Stimulated activated CD4-positive, alpha-beta T cell treated with anti-CD3 and anti-CD28 coated beads, Interleukin-1b, Interleukin-23, amount 100 ng/mL, for 4 hours (primary cell): Measurements from ENCODE around the gene P4HA2.

ENCODE experiments used
- DNase-seq, 2 donors: peaks; one replicate each; pipeline ENCODE4 v3.0.0-alpha.2; 2020; ENCODE audit warnings: low read depth in 2 of 2

P4HA2 gene

GRCh38 chr5:132250547-132250946 lies 22.9 kb upstream of the P4HA2 start:
- no peak for DNase-seq

- no peak for DNase-seq
These were observed 19.2 kb upstream of the P4HA2 start for GRCh38 chr5:132246806-132247205.

DNA sequence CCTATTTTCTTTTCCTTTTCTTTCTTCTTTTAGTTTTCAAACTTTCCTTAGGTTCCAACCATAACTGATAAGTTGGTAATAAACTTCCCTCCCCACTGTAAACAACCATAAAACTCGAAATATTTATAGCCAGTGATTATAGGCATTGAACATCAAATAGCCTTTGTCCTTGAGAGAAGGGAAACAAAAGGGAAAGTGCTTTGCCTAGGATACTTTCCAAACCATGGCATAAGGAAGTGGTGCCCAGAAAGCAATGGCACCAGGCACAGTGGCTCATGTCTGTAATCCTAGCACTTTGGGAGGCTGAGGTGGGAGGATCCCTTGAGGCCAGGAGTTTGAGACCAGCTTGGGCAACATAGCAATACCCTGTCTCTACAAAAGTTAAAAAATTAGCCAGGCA lies 17.9 kb upstream of the P4HA2 start:
- DNase-seq: no peak

DNA sequence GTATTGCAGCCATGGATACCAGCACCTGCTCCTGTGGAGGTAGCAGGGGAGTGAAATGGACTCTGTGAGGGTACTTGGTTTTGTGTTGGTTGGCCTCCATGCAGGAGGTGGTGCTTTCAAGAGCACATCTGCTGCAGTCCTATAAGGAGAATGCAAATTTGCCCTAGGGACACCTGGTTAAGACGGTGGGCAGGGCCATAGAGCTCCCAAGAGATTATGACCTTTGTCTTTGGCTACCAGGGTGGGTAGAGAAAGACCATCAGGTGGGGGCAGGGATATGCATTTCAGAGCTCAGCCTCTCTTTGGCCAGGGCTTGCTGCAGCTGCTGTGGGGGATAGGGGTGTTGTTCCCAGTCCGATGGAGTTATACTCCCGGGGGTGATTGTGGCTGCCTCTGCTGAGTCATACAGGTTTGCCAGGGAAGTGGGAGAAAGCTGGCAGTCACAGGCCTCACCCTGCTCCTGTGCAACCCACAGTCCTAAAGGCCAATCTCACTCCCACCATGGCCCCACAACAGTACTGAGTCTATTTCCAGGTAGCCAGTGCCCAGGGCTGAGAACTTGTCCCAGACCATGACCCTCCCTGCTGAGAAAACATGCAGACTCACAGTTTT lies 15.8 kb upstream of the P4HA2 start:
- DNase-seq: no peak

DNA sequence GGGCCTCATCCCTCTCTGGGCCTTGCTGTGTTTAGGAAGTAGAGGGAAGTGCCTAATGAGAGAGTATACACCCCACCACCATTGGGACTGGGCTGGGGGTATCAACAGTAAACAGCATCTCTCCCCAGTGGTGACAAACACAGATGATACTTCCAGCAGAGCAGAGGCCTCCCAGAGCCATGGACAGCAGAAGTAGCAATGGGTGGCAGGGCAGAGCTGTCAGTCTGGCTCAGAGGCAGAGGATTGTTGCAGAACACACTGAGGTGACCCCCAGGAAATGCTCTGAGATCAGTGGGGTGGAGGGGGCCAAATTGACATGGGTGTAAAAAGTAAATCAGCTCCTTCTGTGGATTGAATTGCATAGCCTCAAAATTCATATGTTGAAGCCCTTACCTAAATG lies 12.1 kb upstream of the P4HA2 start:
- no peak for DNase-seq

GRCh38 chr5:132238901-132239500 lies 11.3 kb upstream of the P4HA2 start:
- no peak for DNase-seq

DNA sequence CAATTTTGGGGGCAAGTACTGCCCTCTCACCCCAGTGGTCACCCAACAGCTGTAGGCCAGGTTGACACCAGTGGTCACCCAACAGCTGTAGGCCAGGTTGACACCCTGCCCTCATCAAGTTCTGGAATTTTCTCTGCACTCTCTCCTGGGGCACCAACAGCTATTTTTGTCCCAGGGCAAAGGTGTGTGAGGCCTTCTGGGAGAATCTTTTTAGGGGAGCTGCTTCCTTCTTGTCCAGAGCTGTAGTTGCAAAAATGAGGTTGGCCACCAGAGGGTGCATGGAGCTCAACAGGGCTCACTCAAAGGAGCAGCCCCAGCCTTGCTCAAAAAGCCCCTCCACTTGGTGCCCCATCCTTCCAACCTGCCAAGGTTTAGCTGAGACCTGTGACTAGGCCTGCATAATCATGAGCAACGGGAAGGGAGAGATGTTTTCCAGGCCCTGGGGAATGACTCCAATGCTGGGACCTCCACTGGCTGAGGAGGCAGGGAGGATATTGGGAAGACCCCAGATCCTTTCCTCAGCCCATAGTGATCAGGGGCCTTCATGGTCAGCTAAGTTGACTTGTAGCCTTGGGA lies 10.6 kb upstream of the P4HA2 start:
- peak; percentile 66 to 68 for DNase-seq

- no peak for DNase-seq
These were observed 10.0 kb upstream of the P4HA2 start for GRCh38 chr5:132237670-132238069.

- DNase-seq: no peak
These were observed 9.5 kb upstream of the P4HA2 start for GRCh38 chr5:132237141-132237540.

DNA sequence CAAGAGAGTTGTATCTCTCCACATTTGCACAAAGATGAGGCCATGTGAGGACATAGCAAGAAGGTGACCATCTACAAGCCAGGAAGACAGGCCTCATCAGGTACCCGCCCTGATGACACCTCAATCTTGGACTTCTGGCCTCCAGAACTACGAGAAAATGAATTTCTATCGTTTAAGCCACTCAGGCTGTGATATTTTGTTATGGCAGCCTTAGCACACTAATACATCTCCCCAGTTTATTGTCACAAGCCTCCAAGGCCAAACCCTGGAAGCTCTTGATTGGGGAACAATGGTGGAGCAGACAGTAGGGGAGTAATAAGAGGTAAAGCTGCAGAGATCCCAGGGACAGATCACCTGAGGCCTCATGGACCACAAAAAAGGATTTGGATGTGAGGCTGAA lies 7.7 kb upstream of the P4HA2 start:
- DNase-seq: no peak

- no peak for DNase-seq
These were observed 7.0 kb upstream of the P4HA2 start for GRCh38 chr5:132234684-132235062.

DNA sequence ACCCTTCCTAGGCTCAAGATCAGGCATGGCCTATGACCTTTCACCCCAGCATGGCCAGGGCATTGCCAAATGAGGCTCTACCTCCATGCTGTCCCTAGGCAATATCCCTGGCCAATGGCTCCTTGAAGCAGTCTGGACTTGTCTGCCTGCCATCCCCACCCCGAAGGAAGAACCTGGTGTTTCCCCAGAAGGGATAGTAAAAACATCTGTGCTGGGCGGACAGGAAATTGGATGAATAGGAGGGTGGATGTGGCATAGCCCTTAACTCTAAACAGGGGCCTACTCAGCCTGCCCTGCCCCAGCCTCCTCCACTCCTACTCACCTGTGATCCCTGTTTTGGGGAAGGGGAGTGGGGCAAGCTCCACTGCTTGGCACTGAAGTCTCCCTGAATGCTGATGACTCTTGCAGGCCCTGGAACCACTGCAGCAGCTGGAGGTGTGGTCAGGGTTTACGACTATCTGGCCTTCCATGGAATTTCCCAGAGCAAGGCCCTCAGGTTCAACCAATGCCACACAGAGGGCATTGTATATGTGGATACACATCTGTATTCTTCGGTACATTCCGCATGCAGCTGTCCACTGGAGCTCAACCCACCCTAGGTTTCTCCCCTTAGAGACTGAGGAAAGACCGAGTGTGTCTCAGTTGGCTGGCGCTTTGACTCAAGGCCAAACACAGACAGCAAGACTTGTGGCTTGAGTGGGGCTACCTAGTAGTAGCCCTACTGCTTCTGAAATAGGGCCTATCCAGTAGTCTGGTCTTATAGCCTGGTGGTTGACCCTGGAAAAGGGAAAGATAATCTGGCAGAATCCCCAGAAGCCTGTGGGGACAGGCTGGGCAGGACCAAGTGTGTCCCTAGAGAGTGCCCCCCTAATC lies 6.4 kb upstream of the P4HA2 start:
- DNase-seq: no peak

- DNase-seq: no peak
These were observed 5.4 kb upstream of the P4HA2 start for GRCh38 chr5:132233081-132233480.

DNA sequence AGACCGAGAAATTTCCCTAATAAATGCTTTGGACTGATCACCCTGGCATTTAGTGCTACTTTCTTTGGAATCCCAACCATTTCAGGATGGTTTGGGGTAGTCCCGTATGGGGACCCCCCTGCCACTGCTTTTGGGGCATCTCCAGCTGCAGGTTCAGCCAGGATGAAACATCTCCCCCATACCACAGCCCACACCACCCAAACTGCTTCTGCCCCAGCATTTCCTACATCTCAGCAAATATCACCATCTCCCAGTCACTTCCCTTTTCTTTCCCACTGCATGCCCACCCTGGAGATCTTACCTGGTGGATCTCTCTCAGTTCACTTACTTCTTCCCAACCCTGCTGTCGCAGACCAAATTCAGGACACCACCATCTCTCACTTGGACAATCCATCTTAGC lies 4.8 kb upstream of the P4HA2 start:
- no peak for DNase-seq

- DNase-seq: no peak
These were observed 3.2 kb upstream of the P4HA2 start for GRCh38 chr5:132230871-132231270.

GRCh38 chr5:132229236-132229635 lies 1.6 kb upstream of the P4HA2 start:
- DNase-seq: no peak

DNA sequence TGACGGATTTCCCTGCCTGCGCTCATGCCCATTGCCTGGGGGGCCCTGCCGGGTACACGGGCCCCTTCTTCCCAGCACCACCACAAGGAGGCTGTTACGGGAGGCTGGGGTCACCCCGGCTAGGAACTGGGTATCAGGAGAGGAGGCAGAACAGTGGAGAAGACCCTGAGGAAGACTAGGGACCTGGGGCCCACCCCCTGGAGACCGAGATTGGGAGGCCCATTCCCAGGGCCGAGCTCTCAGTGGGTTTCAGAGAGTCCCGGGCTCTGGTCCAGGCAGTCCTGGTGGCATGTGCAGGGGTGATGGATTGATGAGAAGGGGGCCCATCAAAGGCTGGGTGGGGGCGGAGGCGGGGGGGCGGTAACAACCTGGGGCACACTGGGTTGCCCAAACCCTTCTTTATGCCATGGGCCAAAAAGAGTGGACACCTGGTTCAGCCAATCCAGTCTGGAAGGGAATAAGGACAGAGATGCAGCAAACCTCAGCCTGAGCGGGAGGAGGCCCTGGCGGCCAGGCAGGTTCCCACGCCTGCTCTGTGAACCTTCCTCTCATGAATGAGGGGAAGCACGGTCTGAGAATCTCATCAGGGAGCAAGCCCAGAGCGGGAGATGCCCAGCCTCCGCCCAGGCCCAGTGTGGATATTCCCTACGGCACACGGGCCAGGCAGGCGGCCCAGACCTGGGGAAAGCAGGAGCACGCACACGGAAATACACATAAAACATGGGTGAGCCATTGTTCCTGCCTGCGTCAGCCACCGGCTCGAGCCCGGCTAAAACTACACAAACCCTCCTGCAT lies 785 bp upstream of the P4HA2 start:
- DNase-seq: no peak

DNA sequence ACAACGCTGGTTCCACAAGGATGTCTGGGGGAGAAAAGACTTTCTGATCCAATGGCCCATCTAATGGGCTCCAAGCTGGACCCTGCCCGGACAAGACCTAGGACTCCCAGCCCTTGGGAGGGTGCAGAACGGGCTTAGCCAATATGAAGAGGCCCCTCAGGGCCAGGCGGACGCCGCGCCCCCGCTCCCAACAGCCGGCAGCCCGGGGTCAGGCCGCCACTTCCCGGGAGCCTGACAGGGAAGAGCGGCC lies 493 bp downstream of the P4HA2 start:
- no peak for DNase-seq

DNA sequence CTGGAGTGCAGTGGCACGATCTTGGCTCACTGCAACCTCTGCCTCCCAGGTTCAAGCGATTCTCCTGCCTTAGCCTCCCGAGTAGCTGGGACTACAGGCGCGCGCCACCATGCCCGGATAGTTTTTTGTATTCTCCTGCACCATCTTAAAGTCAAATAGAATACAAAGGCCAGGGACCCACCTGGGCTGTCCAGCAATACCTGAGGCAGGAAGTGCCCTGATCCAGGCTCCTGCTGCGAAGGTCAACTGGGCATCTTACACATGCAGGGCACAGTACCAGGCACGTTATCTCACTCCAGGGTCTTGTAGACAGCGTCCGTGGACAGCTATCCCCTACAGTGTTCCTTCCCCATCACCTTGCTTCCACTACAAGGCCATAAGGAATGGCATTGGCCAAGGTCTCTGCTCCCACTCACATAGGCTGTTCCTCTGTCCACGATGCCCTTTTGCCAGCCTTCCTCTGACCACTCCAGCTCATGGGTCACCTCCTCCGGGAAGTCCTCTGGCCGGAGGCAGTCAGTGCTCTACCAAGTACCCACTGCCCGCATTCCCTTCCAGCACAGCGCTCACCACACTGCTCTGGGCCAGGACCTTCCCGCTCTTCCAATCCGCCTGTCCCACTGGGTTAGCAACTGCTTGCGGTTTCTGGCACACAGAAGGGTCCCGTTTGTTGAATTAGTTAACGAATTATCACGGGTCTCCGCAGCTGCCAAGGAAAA lies 978 bp downstream of the P4HA2 start:
- DNase-seq: no peak

- peak; percentile 9 to 29 for DNase-seq
These were observed 2.3 kb downstream of the P4HA2 start for GRCh38 chr5:132225165-132226032.

DNA sequence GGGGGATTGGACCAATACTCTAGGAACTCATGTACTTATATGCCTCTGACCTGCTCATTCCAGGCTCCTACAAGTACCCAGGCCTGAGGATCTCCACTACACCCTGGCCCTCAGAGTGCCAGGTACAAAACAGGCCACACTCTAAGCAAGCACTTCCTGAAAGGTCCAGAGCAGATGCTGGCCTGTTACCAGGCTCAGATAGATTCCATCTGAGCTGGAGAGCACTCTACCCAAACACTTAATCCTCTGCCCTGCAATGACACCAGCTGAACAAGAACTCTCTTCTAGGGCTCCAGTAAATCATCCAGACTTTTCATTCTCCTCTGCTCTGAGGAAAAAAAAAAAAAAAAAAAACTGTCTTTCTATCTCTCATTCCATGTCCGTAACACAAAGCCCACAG lies 2.9 kb downstream of the P4HA2 start:
- no peak for DNase-seq
